GM18519 (cell line): ENCODE measurements around the gene PRDM13.

Experiments used
- ATAC-seq: cut with Tn5 transposase; IDR thresholded peaks from one replicate; pipeline ENCODE4 v1.9.1; 2021; ENCODE audit warnings: mild to moderate bottlenecking, moderate library complexity; ENCODE audit not compliant: unreplicated experiment, low FRiP score

PRDM13 gene

DNA sequence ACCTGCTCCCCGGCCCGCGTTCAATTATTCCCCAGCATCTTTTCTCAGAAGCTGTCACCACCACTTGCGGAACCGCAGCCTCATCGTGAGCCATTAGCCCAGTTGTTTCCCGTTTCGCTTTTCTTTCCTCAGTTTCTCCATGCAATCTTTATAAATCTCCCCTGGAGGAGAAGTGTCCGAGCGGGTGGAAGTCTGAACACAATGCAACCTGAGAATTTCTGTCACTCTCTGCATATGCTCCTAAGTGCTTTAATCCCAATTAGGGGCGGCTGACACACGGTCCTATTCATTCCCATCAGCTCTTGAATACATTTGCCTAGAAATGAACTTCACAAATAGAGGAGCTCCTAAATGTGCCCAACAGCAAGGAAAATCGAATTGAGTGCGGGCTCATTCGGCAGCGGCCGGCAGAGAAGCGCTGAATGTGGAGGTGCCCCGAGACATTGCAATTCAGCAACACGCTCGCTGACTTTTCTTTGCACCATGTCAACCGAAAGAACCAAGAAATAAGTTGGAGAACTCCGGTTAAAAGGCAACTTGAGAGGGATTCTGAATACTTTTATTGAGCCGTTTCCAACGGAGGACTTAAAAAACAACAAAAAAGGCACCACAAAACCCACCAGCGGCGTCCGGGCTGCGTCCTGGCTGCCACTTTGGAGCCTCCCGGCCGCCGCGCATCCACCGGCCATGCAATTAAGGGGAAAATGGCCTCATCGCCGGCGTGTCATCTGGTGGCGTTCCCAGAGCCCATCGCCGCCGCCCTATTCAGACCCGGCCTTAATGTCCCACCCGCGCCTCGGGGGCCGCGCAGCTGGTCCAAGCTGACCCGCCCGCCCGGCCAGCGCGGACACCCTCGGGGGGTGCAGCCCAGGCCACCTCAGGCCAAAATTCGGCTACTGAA, 3.9 kb upstream of the PRDM13 start:
- no peak for ATAC-seq

DNA sequence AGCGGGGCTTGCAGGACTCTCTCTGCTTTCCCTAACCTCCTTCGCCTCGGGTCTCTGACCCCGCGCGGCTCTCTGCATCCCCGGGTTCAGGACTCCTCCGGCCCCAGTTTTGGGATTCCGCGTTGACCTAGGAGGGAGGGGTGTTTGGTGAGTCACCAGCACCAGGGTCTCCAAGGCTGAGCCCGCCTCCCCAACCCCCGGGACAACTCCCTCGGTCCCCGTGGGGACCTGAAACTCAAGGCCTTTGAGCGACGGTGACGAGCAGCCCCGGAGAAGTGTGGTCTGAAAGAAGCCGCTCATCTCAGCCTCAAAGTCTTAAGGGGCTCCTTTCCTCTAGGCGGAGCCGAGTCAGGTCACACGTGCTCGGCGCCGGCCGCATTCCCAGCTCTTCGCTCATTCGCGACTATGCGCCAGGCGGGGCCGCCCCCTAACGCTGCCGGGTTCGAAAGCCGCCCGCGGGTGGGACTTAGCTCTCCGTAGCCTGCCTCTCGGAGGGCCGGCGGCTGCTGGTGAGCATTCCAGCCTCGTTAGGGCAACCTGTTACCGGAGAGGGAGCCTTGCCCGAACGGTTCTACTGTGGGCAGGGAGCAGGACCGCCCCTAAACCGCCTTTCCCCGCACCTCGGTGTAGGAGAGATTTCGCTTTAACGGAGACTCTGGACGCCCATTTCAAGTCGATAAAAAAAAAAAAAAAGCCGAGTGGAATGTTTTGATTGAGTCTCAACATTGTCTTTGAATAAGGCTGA, 3.0 kb upstream of the PRDM13 start:
- no peak for ATAC-seq

DNA sequence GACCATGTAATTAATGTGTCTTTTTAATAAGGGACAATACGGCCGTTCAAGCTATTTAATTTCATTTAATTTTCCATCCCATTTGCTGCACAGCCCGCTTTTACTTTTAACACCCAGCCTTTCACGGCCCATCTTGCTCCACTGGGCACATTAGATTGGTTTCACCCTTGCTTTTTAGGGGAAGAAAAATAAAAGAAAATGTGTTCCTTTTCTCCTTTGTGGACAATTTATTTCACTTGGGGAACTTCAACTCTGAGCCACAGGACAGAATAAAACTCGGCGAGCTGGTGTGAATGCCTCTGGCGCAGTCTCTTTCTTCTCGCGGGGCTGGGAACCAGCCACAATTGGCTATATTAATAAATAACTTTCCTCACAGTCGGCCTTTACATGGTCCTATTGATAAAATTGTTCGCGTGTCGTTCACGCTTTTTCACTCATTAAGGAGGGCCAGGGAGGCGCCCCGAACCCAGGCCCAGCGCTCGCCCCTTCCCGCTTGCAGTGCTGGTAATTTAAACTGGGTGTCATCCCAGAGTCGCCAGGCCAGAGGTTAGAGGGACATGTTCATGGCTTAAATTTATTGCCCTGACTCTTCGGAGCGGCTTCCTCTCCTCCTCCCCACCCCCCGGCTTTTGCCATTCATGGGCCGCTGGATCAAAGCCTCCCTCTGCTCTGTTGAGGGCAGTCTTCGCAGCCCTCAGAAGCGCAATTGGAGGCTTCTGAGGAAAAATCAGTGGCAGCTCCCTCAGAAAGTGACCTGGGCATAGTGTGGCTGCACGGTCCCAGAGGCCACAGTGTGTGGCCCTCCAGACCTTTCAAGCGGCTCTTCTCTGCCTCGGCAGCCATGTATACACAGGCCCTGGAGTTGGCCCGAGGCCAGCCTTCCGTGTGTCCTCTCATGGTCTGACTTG, 2.2 kb upstream of the PRDM13 start:
- ATAC-seq: no peak

DNA sequence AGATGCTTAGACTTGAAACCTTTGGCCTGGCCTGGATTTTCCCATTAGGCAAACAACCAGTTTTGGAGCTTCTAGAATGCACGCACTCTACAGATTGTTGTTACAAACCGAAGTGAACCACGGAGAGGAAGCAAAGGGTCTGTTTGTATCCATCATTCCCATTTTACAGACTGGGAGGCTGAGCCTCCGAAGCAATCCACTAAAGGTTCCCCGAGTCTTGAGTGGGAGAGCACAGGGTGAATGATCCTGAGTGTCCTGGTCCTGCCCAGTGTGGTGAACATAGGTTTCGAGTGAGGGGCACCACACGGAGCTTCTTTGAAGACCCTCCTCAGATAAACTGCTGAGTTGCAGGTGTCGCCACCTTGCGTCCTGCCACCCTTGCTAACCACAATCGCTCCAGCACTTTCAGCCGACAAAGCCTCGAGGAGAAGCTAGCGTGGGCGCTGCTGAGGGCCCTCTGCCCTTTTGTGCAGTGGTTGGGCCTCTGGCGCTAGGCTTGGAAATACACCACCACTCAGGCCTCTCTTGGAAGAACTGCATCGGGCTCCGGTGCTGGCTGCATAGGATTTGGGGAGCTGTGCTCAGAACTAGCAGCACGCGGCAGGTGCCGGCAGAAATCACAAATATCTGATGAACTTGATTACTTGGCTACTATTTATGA, 1.4 kb upstream of the PRDM13 start:
- no peak for ATAC-seq

DNA sequence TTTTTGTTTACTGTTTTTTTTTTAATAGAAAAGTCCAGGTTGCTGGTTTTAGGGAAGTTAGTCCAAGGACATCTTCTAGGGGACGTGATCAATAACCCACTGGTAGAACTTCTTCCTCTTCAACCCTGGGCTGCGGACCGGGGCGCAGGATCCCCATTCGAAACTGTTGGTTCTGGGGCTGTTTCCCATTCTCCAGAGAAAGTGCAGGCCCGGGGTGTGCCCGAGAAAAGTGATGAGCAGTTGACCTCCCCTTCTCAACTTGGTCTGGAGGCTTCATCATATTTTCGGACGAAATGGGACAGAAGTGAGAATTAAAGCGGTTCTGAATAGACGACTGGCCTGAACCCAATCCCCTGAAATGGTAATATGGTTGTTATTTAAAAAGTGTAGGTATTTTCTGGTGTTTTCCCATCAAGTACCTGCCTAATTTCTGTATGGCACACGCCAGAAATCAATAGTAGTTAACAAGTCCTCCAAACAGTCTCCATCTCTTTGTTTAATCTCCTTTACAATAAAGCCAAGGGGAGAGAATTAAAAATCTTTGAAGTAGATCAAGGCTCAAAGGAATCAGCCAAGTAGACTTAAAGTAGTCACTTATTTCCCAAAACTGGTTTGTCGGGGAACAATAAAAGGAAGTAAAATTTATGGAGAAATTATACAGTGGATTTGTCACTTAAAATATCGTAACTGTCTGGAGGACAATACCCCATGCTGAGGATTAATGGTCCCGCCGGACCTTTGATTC, 550 bp upstream of the PRDM13 start:
- ATAC-seq: no peak

DNA sequence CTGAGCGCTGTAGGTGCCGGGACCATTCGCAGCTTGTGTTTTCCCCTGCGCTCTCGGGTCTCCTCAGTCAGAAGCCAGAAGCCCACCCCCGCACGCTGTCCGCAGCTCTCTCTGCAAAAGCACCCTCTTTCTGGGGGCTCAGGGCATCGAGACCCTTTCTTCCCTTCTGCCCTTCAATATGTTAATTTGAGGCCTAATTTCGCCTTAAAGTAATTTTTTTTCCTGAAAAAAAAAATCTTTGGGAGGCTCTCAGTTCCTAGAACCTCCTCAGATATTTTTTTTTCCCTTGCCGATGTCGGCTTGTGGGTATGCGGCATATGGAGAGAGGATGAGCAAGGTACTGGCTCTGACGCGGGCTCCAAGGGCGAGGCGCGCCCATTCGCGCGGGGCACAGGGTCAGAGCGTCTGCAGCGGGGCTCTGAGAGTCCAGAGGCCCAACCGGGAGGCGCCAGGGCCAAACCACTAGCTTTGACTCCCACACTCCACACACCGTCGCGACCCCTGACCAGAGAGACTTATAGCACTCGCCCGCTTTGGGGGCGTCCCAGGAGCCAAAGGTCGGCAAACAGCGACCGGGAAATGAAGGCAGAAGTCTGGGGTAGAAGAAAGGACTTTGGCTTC, 893 bp downstream of the PRDM13 start:
- ATAC-seq: no peak

DNA sequence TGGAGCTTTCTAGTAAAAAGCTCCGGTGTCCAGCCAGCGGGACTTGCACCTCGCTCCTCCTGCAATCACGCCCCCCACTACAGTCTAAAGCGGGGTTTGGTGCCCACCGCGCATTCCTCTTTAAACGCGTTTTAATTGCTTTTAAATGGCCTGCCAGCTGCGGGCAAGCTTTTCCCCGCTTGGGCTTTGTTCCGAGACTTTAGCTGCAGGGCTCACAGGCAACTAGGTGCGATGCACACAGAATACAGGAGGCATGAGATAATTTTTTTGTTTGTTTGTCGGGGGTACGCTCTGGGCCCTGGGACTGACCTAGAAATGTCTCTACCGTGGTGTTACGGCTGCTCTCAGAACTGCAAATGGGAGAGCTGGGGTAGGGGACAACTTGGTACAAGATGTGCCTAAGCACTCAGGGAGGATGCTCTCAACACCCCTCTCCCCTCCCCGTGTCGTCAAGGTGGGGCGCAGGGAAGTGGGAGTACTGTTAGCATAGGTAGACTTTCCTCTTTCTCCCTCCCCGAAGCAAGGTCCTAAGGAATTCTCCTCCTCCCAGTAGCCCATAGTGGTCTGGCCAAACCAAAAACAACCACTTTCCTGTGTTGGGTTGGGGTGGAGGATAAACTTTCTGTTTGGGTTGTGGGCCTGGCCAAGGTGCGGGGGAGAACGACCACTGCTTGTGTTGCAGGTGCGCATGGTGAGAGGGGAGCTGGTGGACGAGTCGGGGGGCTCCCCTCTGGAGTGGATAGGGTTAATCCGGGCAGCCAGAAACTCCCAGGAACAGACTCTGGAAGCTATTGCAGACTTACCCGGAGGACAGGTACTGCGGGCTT, 1.6 kb downstream of the PRDM13 start:
- ATAC-seq: no peak

DNA sequence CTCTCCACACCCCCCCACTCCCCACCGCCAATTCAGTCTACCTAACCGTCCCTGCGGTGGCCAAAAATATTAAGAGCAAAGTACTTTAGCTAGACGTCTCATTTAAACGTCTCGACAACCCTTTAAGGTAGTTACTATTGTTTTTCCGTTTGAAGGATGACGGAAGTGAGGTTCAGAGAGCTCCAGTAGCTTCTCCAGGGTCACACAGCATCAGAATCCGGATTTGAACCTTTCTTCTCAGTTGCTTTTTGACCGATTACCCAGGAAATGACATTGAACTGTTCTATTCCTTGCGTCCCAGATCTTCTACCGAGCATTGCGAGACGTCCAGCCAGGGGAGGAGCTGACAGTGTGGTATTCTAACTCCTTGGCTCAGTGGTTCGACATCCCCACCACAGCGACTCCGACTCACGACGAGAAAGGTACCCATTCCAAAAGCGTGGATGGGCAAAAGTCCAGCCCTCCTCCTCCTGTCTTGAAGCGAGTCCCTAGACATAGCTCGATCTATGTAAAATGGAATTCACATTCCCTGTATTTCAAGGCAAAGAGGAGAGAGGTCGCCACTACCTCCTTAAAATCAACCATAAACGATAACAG, 2.4 kb downstream of the PRDM13 start:
- no peak for ATAC-seq

DNA sequence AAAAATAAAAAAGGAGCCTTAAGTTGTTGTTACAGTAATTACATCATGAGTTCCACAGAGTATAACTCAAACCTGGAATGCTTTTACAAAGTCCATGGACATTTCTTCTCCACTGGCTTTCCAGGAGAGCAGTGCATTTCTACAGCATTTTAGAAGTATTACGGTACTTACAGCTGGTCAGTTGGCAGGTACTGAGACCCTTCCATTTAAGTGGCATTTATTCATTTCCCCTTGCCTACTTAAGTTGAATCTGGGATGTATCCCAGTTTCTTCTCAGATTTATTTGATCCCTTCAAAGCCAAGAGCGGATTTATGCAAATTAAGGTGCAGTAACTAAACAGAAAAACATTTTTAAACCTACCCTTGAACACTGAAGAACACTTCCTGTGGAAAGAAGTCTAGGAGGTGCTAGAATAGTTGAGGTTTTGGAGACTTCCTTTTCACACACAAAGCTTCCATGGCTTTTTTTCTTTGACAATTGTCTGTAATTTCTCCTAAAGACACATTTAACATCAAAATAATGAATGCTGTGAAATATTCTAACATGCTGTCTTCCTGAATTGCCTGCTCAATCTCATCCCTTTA, 3.4 kb downstream of the PRDM13 start:
- no peak for ATAC-seq

DNA sequence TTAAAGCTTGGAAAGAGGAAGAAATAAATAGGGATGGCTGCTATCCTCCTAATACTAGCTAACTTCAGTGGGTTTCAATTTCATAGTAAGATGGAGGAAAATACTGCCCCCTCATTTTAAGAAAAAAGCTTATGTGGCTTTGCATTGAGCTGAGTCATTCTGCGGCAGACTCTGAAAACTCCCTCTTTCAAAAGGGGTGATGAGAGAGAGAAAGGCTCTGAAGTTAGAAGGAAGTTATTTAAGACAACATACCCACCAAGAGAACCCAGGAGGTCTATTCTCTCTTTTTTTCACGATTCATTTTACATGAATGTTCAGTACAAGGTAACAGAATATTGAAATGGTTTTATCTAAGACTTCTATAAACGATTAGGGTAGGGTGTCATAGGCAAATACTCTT, 4.5 kb downstream of the PRDM13 start:
- peak; percentile 72 for ATAC-seq

DNA sequence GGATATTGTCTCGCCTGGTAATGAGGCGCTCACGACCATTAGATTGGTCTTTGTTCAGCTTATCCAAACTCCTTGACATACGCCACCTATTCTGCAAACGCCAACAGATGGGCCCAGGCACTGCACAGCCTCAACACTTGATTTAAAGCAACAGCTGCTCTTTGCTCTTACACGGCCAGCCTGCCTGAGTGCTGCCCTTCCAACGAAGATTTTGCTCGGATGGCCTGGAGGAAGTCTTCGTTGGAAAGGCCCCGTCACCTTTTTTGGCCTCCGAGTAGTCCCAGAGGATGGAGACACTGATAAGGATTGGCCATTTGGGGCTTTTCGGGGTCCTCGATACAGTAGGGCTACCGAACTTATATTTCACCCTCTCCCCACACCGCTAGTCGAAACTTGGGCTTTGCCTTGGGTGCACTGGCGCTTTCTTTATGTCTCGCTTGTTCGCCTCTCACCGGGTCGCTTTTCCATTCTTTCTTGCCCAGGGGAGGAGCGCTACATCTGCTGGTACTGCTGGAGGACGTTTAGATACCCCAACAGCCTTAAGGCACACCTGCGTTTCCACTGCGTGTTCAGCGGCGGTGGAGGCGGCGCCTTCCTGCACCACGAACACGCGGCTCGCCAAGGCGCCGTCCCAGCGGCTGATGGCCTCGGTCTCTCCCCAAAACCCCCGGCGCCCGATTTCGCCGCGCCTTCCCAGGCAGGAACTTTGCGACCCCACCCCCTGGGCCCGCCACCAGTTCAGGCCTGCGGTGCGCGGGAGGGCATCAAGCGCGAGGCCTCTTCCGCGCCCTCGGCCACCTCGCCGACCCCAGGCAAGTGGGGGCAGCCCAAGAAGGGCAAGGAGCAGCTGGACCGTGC, 6.1 kb downstream of the PRDM13 start:
- no peak for ATAC-seq

DNA sequence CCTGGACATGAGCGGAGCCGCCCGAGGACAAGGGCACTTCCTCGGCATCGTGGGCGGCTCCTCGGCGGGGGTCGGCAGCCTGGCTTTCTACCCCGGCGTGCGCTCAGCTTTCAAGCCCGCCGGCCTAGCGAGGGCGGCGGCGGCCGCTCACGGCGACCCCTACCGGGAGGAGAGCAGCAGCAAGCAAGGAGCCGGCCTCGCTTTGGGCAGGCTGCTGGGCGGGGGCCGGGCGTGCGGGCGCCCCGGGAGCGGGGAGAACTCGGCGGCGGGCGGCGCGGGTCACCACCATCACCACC, 6.7 kb downstream of the PRDM13 start:
- ATAC-seq: peak; percentile 31

DNA sequence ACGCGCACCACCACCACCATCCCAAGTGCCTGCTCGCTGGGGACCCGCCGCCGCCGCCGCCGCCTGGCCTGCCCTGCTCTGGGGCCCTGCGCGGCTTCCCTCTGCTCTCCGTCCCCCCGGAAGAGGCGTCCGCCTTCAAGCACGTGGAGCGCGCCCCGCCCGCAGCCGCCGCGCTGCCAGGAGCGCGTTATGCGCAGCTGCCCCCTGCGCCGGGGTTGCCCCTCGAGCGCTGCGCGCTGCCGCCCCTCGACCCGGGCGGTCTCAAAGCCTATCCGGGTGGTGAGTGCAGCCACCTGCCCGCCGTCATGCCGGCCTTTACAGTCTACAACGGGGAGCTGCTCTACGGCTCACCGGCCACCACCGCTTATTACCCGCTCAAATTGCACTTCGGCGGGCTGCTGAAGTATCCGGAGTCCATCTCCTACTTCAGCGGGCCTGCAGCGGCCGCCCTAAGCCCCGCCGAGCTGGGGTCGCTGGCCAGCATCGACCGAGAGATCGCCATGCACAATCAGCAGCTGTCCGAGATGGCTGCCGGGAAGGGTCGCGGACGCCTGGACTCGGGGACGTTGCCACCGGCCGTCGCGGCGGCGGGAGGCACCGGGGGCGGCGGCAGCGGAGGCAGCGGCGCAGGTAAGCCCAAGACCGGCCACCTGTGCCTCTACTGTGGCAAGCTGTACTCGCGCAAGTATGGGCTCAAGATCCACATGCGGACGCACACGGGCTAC, 7.2 kb downstream of the PRDM13 start:
- peak; percentile 42 for ATAC-seq

DNA sequence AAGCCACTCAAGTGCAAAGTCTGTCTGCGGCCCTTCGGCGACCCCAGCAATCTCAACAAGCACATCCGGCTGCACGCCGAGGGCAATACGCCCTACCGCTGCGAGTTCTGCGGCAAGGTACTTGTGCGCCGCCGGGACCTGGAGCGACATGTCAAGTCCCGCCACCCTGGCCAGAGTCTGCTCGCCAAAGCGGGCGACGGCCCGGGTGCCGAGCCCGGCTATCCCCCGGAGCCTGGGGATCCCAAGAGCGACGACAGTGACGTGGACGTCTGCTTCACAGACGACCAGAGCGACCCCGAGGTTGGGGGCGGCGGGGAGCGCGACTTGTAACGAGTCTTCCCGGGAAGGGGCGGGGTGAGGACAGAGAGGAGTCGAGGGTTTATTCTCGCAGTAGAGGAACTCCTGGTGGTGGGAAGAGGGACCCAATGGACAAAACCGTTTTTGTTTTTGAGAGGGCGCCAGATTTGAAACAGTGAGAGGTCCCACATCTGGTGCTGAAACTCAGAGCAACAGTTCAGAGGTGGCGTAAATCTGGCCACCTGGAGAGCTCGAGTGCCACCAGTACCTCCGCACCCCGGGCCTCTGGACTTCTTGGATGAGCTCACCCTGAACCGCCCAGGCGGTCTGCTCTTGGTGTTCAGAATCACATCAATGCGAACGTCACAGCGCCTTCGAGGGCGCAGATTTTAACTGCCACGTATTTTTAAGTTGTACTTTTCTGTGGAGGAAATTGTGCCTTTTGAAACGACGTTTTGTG, 8.0 kb downstream of the PRDM13 start:
- ATAC-seq: no peak

DNA sequence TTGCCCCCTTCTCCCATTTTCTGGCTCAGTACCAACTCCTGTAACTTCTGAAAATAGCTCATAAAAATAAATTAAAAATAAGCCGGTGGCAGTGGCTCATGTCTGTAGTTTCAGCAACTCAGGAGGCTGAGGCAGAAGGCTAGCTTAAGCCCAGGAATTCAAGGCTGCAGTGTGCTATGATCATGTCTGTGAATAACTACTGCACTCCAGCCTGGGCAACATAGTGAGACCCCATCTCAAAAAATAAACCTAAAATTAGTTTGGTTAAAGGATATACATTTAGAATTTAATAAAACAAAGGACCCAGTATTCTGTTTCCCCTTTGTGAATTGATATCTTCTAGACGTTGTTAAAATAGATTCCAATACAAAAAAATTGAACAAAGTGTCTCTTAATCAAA, 10.5 kb downstream of the PRDM13 start:
- ATAC-seq: no peak
